ENCODE data around the gene ACTR2. TPM values are rescaled to one million over a fixed set of nuclear protein-coding genes. Genes with fewer than 3 reads are reported as not detected.

The ACTR2 gene
- total and polyA plus RNA-seq, 2 of the 13 experiments (the other 11 are each of a cell fraction or from before 2014, with no cell fraction given) = 51.2 to 100 TPM

GRCh38 chr2:65198737-65199136 is 28.9 kb upstream of the ACTR2 start (continued):
- TF ChIP-seq ZBTB4 (CRISPR knock-in tag; IDR thresholded peaks at IDR 0.05; ENCODE audit: borderline replicate concordance) (no peak), GABPA (IDR thresholded peaks at IDR 0.05; ENCODE audit: low read depth, low read length) (no peak), GABPA (CRISPR knock-in tag; IDR thresholded peaks at IDR 0.05; ENCODE audit: low read depth) (no peak), ZNF609 (CRISPR knock-in tag; IDR thresholded peaks at IDR 0.05; ENCODE audit: borderline replicate concordance) (no peak), DR1 (CRISPR knock-in tag; IDR thresholded peaks at IDR 0.05) (no peak), KLF15 (CRISPR knock-in tag; IDR thresholded peaks at IDR 0.05; ENCODE audit: borderline replicate concordance) (no peak), ATF2 (CRISPR knock-in tag; IDR thresholded peaks at IDR 0.05) (no peak)

Data from HepG2 (cell line).